ENCODE data around the gene PI4K2B.
"Not testable (repeated sequence)": the region's sequence is repeated elsewhere in the genome, so short reads cannot be mapped to it uniquely, and the experiment has no call there.

The PI4K2B gene

GRCh38 chr4:25245181-25245580 lies 11.3 kb downstream of the PI4K2B start:
- DNase-seq: no peak

DNA sequence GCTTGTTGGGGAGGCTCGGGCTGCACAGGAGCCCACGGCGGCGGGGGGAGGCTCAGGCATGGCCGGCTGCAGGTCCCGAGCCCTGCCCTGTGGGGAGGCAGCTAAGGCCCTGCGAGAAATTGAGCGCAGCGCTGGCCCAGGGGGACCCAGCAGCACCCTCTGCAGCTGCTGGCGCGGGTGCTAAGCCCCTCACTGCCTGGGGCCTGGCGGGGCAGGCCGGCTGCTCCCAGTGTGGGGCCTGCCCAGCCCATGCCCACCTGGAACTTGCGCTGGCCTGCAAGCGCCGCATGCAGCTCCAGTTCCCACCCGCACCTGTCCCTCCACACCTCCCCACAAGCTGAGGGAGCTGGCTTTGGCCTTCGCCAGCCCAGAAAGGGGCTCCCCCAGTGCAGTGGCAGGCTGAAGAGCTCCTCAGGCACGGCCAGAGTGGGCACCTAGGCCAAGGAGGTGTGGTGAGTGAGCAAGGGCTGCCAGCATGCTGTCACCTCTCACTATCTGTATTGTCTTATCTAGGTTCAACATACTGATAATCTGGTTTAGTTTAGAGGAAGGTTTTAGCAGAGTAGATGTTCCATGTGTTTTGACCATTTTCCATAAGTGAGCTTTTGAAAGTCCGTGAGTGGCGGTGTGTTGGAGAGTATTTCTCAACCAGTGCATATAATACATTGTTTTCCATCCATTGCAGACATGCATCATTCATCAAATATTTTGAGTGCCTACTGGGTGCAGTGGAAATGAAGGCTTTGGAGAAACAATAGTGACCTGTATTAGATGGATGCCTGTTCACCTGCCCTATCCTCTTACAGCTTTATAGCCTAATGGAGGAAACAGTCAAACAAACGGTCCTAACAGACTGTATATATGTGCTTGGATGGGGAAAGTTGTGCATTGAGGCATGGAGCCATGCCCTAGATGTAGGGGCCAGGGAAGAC lies 13.1 kb downstream of the PI4K2B start:
- no peak for DNase-seq

- DNase-seq: not testable (repeated sequence)
These were observed 15.0 kb downstream of the PI4K2B start for GRCh38 chr4:25248875-25249274.

- not testable (repeated sequence) for DNase-seq
These were observed 15.7 kb downstream of the PI4K2B start for GRCh38 chr4:25249494-25249893.

- no peak for DNase-seq
These were observed 18.6 kb downstream of the PI4K2B start for GRCh38 chr4:25252230-25253070.

DNA sequence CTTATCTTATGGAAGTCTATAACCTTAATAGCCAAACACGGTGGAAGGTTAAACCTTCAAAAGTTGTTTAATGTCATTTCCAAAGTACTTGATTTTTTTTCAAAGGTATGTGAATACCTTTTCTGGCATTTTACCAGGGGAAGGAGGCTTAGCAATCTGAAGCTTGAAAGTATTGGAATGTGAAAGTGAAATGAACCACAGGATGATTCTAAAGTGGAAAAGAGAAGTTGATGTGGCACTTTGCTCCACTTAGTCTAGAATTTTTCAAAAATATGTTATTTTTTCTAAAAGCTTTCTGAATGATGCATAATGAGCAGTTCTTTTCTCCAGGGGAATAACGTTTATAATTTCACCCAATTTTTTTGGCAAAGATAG lies 19.2 kb downstream of the PI4K2B start:
- peak; percentile 14 for DNase-seq

GRCh38 chr4:25253786-25254185 lies 20.0 kb downstream of the PI4K2B start:
- not testable (repeated sequence) for DNase-seq

- no peak for DNase-seq
These were observed 25.2 kb downstream of the PI4K2B start for GRCh38 chr4:25258980-25259578.

DNA sequence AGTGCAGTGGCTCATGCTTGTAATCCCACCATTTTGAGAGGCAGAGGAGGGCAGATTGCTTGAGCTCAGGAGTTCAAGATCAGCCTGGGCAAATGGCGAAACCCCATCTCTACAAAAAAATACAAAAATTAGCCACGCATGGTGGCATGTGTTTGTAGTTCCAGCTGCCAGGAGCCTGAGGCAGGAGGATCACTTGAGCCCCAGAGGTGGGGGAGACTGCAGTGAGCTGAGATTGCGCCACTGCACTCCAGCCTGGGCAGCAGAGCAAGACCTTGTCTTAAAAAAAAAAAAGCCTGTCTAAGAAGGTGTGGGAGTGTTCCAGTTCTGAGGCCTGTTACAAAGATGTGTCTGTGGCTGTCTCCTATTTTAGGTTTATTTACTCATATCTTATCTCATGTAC lies 38.0 kb downstream of the PI4K2B start:
- no peak for DNase-seq

GRCh38 chr4:25280210-25280609 lies 46.4 kb downstream of the PI4K2B start:
- peak; percentile 13 for DNase-seq

- no peak for DNase-seq
These were observed 50.1 kb downstream of the PI4K2B start for GRCh38 chr4:25283948-25284347.

DNA sequence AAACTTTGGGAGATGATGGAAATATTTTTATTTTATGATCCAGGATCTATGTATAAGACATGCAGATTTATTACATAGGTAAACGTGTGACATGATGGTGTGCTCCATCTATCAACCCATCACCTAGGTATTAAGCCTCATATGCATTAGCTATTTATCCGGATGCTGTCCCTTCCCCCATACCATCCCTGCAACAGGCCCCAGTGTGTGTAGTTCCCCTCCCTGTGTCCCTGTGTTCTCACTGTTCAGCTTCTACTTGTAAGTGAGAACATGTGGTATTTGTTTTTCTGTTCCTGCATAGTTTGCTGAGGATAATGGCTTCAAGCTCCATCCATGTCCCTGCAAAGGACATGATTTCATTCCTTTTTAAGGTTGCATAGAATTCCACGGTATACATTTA lies 50.6 kb downstream of the PI4K2B start:
- no peak for DNase-seq

DNA sequence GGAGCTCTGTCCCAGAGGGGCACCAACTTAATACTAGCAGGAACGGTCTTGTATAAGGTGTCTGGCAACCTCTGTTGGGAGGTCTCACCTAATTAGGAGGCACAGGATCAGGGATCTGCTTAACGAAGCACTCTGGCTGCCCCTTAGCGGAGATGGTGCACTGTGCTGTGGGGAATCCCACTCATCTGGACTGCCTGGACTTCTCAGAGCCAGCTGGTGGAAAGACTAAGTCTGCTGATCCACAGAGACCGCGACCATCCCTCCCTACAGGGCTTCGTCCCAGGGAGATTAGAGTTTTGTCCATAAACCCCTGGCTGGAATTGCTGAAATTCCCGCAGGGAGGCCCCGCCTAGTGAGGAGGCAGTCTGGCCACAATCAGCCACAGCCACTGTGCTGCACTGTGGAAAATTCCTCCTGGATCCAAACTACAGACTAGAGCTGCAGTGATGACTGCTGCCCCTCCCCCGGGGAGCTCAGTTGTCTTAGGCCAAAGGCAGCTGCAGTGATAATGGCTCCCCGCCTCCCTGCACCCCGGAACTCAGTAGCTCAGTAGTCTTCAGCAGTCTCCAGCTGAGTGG lies 56.7 kb downstream of the PI4K2B start:
- DNase-seq: no peak

- DNase-seq: no peak
These were observed 57.4 kb downstream of the PI4K2B start for GRCh38 chr4:25291158-25291733.

GRCh38 chr4:25297528-25298242 lies 63.9 kb downstream of the PI4K2B start:
- DNase-seq: no peak

DNA sequence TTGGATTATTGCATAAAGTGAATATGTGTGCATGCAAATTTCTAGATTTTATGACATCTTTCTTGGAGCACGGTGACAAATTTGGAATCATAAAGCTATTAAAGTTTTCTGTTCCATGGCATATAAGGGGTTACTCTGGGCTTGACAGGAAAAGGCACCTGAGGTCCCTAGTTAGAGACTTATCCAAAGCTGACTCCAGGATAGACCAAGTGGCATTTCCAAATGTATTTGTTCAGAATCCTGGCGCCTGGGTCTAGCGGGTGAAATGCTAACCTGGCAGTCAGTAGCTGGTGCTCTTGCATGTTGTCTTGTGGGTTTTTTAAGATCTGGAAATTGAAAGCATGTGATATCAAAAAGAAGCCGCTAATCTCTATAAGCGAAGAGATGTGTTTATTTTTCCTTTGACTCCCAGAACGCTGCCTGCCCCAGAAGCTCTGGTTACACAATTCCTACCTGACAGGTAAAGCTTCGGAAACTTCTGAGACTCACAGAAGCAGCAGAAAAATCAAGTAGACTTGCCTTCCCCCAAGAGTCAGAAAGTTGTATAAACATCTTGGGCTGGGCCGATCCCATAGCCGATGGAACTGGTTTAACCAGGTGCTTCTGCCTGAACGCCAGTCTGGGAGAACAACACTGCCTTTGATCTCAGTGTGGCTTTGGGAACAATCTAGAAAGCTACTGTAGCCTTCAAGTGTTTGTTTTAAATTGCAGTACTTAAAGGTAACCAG lies 65.8 kb downstream of the PI4K2B start:
- no peak for DNase-seq

DNA sequence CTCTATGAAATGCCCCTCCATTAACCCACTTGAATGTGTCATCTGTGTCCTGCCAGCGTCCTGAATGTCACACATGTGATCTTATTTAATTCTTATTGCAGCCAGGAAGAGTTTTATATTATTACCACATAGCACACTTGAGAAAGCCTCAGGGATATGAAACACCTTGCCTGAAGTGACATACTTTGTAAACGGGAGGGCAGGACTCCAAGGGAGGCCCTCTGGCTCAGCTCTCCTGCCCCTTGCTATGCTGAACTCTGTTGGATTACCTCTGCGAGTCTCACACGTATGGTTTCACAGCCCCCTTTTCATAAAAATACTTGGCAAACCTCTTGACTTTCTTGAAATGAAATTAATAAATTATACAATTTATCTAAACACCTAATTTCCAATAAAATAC lies 67.6 kb downstream of the PI4K2B start:
- DNase-seq: no peak

DNA sequence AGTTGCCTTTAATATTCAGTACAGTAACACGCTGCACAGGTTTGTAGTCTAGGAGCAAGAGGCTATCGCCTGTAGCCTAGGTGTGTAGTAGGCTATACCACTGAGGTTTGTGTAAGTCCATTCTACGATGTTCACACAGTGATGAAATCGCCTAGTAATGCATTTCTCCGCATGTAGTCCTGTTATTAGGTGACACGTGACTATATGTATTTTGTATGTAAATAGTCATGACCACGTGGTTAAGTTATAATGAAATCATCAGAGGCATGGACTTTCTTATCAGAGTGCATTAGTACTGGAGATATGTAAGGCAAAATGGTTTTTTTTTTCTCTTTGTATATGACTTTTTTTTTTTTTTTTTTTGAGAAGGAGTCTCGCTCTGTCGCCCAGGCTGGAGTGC lies 68.8 kb downstream of the PI4K2B start:
- no peak for DNase-seq

GRCh38 chr4:25303578-25303977 lies 69.7 kb downstream of the PI4K2B start:
- DNase-seq: no peak

DNA sequence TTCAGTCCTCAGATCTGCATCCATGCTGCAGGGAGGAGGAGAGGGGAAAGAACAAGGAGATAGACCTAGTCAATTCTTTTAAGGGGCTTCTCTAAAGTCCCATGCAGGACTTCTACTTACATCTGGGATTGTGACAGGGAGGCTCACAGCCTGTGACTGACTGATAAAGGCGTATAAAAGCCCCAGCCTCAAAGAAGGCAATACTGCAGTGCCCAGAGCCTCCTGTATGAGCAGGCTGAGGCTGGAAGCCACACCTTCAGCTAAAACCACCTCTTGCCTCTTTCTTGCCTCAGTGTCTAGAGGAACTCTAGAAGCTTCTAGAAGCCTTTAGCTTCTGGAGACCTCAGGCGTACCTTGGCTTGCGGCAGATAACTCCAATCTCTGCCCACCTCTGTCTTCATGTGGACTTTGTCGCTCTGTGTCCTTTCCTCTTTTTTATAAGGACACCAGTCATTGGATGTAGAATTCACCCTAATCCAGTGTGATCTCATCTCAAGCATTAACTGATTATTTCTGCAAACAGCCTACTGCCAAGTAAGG lies 72.8 kb downstream of the PI4K2B start:
- DNase-seq: no peak

- no peak for DNase-seq
These were observed 73.8 kb downstream of the PI4K2B start for GRCh38 chr4:25307596-25307995.

All from activated CD4-positive, alpha-beta T cell treated with anti-CD3 and anti-CD28 coated beads, Interleukin-10, Interleukin-2, amounts not matched to agents 100 ng/mL and 50 ng/mL, durations not matched to agents 16 hours and 8 hours (primary cell).